Fibroblast of pulmonary artery (primary cell): ENCODE data around the gene PPM1F.

ENCODE experiments used
- DNase-seq: peaks from one replicate; pipeline ENCODE4 v3.0.0-alpha.2; 2010; ENCODE audit warnings: low read depth
- H3K4me3 ChIP-seq: replicated peaks from 2 replicates; pipeline ENCODE4 v1.5.1; 2011; ENCODE audit warnings: low read depth, mild to moderate bottlenecking, control low read depth, low read length, moderate library complexity
- TF ChIP-seq, protein P1 (sequence below): IDR thresholded peaks from 2 replicates; pipeline ENCODE4 v1.5.1; 2011; ENCODE audit warnings: mild to moderate bottlenecking, control low read depth, low read length, inconsistent platforms; ENCODE audit errors: missing control alignments

The PPM1F gene

DNA sequence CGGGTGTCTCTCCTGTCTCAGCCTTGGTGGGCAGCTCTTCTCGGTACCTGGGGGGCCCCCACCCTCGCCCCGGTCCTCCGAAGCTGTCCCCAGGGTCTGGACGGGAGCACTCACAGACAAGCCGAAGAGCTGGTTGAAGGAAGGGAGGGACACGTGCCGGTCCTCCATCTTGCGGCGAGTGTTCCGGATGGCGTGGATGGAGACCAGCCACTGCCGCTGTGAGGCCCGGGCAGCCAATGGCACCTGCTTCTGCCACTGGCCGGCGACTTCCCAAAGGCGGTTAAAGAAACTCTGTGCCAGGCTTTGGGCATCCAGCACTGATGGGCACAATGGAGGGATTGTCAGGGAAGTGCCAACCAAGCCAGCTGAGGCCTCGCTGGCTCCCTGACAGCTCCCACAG is 18.7 kb downstream of the PPM1F start:
- no peak overlapping the region for H3K4me3 ChIP-seq
- no peak for DNase-seq
- TF ChIP-seq, protein P1, sequence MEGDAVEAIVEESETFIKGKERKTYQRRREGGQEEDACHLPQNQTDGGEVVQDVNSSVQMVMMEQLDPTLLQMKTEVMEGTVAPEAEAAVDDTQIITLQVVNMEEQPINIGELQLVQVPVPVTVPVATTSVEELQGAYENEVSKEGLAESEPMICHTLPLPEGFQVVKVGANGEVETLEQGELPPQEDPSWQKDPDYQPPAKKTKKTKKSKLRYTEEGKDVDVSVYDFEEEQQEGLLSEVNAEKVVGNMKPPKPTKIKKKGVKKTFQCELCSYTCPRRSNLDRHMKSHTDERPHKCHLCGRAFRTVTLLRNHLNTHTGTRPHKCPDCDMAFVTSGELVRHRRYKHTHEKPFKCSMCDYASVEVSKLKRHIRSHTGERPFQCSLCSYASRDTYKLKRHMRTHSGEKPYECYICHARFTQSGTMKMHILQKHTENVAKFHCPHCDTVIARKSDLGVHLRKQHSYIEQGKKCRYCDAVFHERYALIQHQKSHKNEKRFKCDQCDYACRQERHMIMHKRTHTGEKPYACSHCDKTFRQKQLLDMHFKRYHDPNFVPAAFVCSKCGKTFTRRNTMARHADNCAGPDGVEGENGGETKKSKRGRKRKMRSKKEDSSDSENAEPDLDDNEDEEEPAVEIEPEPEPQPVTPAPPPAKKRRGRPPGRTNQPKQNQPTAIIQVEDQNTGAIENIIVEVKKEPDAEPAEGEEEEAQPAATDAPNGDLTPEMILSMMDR, result no peak

- TF ChIP-seq, protein P1, result no peak
- no peak overlapping the region for H3K4me3 ChIP-seq
- DNase-seq, result no peak
Measured at GRCh38 chr22:21933413-21933812, 19.2 kb downstream of the PPM1F start.

DNA sequence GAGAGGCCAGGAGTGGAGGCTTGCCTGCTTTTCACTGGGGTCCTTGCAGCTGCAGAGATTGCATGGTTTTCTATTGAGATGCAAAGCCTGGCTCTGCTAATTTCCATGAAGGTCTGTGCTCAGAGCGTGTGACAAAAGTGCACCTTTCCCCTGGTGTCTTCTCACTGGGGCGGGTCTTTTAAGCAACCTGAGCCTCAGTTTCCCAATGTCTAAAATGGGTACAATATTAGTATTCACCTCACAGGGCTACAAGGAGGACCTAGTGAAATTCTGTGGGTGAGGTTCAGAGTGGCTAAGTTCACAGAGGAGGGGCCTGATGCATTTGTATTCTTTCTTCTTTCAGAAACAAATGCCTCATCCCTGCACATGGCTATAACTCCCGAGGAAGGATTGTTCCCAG is 20.3 kb downstream of the PPM1F start:
- DNase-seq, result no peak

GRCh38 chr22:21931056-21931455 is 21.6 kb downstream of the PPM1F start:
- no peak for DNase-seq
- TF ChIP-seq, protein P1, result no peak
- H3K4me3 ChIP-seq, result no peak overlapping the region

More for the DNA sequence above, 20.3 kb downstream of the PPM1F start:
- H3K4me3 ChIP-seq, result no peak overlapping the region
- TF ChIP-seq, protein P1, result no peak

GRCh38 chr22:21929253-21929652 is 23.4 kb downstream of the PPM1F start:
- H3K4me3 ChIP-seq, result no peak overlapping the region
- TF ChIP-seq, protein P1, result no peak

DNA sequence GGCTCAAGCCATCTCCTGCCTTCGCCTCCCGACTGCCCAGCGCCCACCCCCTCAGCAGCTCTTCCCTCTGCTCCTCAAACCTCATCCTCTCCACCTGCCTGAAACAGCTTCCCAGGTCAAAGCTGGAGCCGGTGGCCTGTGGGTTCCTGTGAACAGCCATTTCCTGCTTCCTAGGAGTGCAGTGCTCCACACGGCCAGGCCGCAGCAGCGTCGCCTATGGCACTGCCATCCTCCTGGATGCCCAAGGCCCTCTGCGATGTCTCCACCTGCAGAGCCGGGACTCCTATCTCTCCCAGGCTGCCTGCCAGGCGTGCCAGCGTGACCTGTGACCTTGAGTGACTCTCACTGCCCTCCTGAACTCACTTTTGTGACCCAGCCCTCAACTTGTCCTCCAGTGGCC is 24.6 kb downstream of the PPM1F start:
- DNase-seq, result no peak
- H3K4me3 ChIP-seq, result no peak overlapping the region
- TF ChIP-seq, protein P1, result no peak

More at GRCh38 chr22:21929253-21929652, 23.4 kb downstream of the PPM1F start:
- DNase-seq, result no peak

- no peak for DNase-seq
- H3K4me3 ChIP-seq, result no peak overlapping the region
- TF ChIP-seq, protein P1, result no peak
Measured at GRCh38 chr22:21927174-21927823, 25.3 kb downstream of the PPM1F start.
